ENCODE measurements around the gene WSCD1.

WSCD1 gene

DNA sequence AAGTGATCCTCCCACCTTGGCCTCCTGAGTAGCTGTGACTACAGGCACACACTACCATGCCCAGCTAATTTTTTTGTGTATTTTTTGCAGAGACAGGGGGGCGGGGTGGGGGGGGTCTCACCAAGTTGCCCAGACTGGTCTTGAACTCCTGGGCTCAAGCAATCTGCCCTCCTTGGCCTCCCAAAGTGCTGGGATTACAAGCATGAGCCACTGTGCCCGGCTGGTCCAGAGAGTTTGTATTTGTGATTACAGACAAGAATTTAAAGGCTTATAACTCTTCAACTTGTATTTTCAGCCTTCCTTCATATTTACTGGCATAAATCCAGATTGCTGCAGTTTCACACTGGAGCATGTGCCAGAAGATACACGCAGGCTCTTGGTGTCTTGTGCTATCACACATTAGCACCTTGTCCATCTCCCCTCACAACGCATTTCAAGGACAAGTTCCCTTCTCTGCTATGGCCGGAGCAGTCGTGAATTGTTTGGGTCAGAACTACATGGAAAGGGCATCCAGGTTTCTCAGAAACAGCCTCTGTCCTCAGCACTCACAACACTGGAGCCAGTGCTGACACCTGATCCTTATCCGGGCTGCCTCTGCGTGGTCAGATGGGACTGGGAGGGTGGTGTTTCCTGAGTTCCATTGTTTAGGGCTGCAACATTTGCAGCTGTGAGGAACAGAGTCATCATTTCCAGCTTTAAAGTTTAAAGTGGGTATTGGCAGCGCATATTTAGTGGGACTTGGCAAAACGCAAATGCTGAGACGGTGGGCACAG is 28.1 kb downstream of the WSCD1 start:
- no peak for ATAC-seq
- TF ChIP-seq ZFP3 (CRISPR knock-in tag; IDR thresholded peaks at IDR 0.05) (no peak), ZNF8 (CRISPR knock-in tag; IDR thresholded peaks at IDR 0.05) (no peak), ZNF70 (CRISPR knock-in tag; IDR thresholded peaks at IDR 0.05) (no peak), OSR1 (CRISPR knock-in tag; IDR thresholded peaks at IDR 0.05) (no peak), ISL1 (CRISPR knock-in tag; IDR thresholded peaks at IDR 0.05) (no peak), ZC3H10 (CRISPR knock-in tag; IDR thresholded peaks at IDR 0.05) (no peak), RARB (CRISPR knock-in tag; IDR thresholded peaks at IDR 0.05) (no peak), TOX (CRISPR knock-in tag; IDR thresholded peaks at IDR 0.05; ENCODE audit: borderline replicate concordance) (no peak)
- TF ChIP-seq, protein P1, sequence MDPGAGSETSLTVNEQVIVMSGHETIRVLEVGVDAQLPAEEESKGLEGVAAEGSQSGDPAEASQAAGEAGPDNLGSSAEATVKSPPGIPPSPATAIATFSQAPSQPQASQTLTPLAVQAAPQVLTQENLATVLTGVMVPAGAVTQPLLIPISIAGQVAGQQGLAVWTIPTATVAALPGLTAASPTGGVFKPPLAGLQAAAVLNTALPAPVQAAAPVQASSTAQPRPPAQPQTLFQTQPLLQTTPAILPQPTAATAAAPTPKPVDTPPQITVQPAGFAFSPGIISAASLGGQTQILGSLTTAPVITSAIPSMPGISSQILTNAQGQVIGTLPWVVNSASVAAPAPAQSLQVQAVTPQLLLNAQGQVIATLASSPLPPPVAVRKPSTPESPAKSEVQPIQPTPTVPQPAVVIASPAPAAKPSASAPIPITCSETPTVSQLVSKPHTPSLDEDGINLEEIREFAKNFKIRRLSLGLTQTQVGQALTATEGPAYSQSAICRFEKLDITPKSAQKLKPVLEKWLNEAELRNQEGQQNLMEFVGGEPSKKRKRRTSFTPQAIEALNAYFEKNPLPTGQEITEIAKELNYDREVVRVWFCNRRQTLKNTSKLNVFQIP (CRISPR knock-in tag; IDR thresholded peaks at IDR 0.05; ENCODE audit: borderline replicate concordance, low read depth) = no peak
- TF ChIP-seq, protein P2, sequence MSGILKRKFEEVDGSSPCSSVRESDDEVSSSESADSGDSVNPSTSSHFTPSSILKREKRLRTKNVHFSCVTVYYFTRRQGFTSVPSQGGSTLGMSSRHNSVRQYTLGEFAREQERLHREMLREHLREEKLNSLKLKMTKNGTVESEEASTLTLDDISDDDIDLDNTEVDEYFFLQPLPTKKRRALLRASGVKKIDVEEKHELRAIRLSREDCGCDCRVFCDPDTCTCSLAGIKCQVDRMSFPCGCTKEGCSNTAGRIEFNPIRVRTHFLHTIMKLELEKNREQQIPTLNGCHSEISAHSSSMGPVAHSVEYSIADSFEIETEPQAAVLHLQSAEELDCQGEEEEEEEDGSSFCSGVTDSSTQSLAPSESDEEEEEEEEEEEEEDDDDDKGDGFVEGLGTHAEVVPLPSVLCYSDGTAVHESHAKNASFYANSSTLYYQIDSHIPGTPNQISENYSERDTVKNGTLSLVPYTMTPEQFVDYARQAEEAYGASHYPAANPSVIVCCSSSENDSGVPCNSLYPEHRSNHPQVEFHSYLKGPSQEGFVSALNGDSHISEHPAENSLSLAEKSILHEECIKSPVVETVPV (CRISPR knock-in tag; IDR thresholded peaks at IDR 0.05) = no peak

DNA sequence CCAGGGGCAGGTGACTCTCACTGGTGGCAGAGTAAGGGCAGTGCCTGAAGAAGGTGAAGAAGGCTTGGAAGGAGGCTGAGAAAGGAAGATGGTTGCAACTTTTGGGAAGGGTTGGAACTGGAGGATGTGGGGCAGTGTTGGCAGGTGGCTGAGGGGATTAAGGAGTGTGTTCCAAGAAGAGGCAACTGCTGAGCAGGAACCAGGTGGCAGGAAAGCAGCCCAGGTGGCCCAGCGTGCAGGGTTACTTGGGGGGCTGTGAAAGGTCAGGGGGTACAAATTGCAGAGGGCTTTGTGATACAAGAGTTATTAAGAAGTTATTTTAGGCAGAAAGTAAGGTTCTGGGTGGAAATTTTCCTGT is 28.6 kb downstream of the WSCD1 start:
- TF ChIP-seq TOX (CRISPR knock-in tag; IDR thresholded peaks at IDR 0.05; ENCODE audit: borderline replicate concordance) (no peak), ISL1 (CRISPR knock-in tag; IDR thresholded peaks at IDR 0.05) (no peak), ZNF8 (CRISPR knock-in tag; IDR thresholded peaks at IDR 0.05) (no peak), RARB (CRISPR knock-in tag; IDR thresholded peaks at IDR 0.05) (no peak), PPARA (CRISPR knock-in tag; IDR thresholded peaks at IDR 0.05; ENCODE audit: borderline replicate concordance) (no peak)

DNA sequence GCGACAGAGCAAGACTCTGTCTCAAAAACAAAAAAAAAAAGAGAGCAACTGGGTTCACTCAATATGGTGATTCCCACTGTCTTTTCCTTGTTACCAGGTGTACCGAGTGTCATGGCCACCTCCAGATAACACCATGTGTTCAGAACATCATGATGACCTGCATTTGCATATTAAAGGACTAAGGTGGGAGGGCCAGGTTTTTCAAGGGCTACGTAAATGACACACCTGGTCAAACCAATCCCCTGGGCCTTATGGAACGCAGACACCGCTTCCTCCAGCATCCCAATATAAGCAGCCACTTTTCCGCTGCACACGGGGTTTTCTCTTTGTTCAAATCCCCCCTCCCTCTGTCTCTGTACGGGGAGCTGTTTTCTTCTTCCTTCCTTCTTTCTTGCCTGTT is 29.3 kb downstream of the WSCD1 start:
- no peak for ATAC-seq
- TF ChIP-seq ISL1 (CRISPR knock-in tag; IDR thresholded peaks at IDR 0.05) (no peak), TCF4 (CRISPR knock-in tag; IDR thresholded peaks at IDR 0.05; ENCODE audit: borderline replicate concordance) (no peak), ZFP30 (CRISPR knock-in tag; IDR thresholded peaks at IDR 0.05) (no peak), ESRRG (CRISPR knock-in tag; IDR thresholded peaks at IDR 0.05) (no peak), ARNTL (CRISPR knock-in tag; IDR thresholded peaks at IDR 0.05; ENCODE audit: borderline replicate concordance, low read depth) (no peak)

More for the DNA sequence above, 28.6 kb downstream of the WSCD1 start:
- ATAC-seq = no peak

DNA sequence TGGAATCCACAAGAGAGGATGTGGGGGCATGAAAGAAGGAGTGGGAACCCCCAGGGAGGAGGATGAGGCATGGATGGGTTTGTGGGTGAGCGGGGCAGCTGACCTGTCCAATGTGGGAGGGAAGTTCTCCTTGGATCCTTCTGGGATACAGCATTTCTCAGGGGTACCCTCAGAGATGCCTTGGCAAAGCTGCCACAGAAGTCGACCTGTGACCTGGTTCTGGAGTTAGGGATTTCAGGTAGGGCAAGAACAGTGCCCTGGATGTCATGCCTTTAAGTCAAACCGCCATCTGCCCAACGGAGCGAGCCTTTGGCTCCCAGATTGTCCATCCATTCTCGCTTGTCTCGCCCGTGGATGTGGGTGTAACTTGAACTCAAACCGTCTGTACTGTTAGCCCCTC is 30.0 kb downstream of the WSCD1 start:
- no peak for ATAC-seq
- TF ChIP-seq ESRRG (CRISPR knock-in tag; IDR thresholded peaks at IDR 0.05) (no peak), TCF4 (CRISPR knock-in tag; IDR thresholded peaks at IDR 0.05; ENCODE audit: borderline replicate concordance) (no peak), ZC3H10 (CRISPR knock-in tag; IDR thresholded peaks at IDR 0.05) (no peak), BACH2 (CRISPR knock-in tag; IDR thresholded peaks at IDR 0.05; ENCODE audit: borderline replicate concordance) (no peak), ZNF8 (CRISPR knock-in tag; IDR thresholded peaks at IDR 0.05) (no peak), ZNF565 (CRISPR knock-in tag; conservative IDR thresholded peaks at IDR 0.05; ENCODE audit: low read depth) (no peak), OSR1 (CRISPR knock-in tag; IDR thresholded peaks at IDR 0.05) (no peak), TOX (CRISPR knock-in tag; IDR thresholded peaks at IDR 0.05; ENCODE audit: borderline replicate concordance) (no peak), PPARA (CRISPR knock-in tag; IDR thresholded peaks at IDR 0.05; ENCODE audit: borderline replicate concordance) (no peak), RARB (CRISPR knock-in tag; IDR thresholded peaks at IDR 0.05) (no peak), SNAI2 (CRISPR knock-in tag; IDR thresholded peaks at IDR 0.05) (no peak)
- TF ChIP-seq, protein P2 (CRISPR knock-in tag; IDR thresholded peaks at IDR 0.05) = no peak
- TF ChIP-seq, protein P3, sequence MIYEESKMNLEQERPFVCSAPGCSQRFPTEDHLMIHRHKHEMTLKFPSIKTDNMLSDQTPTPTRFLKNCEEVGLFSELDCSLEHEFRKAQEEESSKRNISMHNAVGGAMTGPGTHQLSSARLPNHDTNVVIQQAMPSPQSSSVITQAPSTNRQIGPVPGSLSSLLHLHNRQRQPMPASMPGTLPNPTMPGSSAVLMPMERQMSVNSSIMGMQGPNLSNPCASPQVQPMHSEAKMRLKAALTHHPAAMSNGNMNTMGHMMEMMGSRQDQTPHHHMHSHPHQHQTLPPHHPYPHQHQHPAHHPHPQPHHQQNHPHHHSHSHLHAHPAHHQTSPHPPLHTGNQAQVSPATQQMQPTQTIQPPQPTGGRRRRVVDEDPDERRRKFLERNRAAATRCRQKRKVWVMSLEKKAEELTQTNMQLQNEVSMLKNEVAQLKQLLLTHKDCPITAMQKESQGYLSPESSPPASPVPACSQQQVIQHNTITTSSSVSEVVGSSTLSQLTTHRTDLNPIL (CRISPR knock-in tag; IDR thresholded peaks at IDR 0.05; ENCODE audit: low read depth) = no peak
- TF ChIP-seq, protein P4, sequence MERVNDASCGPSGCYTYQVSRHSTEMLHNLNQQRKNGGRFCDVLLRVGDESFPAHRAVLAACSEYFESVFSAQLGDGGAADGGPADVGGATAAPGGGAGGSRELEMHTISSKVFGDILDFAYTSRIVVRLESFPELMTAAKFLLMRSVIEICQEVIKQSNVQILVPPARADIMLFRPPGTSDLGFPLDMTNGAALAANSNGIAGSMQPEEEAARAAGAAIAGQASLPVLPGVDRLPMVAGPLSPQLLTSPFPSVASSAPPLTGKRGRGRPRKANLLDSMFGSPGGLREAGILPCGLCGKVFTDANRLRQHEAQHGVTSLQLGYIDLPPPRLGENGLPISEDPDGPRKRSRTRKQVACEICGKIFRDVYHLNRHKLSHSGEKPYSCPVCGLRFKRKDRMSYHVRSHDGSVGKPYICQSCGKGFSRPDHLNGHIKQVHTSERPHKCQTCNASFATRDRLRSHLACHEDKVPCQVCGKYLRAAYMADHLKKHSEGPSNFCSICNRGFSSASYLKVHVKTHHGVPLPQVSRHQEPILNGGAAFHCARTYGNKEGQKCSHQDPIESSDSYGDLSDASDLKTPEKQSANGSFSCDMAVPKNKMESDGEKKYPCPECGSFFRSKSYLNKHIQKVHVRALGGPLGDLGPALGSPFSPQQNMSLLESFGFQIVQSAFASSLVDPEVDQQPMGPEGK (CRISPR knock-in tag; IDR thresholded peaks at IDR 0.05; ENCODE audit: borderline replicate concordance) = no peak
- TF ChIP-seq, protein P5, sequence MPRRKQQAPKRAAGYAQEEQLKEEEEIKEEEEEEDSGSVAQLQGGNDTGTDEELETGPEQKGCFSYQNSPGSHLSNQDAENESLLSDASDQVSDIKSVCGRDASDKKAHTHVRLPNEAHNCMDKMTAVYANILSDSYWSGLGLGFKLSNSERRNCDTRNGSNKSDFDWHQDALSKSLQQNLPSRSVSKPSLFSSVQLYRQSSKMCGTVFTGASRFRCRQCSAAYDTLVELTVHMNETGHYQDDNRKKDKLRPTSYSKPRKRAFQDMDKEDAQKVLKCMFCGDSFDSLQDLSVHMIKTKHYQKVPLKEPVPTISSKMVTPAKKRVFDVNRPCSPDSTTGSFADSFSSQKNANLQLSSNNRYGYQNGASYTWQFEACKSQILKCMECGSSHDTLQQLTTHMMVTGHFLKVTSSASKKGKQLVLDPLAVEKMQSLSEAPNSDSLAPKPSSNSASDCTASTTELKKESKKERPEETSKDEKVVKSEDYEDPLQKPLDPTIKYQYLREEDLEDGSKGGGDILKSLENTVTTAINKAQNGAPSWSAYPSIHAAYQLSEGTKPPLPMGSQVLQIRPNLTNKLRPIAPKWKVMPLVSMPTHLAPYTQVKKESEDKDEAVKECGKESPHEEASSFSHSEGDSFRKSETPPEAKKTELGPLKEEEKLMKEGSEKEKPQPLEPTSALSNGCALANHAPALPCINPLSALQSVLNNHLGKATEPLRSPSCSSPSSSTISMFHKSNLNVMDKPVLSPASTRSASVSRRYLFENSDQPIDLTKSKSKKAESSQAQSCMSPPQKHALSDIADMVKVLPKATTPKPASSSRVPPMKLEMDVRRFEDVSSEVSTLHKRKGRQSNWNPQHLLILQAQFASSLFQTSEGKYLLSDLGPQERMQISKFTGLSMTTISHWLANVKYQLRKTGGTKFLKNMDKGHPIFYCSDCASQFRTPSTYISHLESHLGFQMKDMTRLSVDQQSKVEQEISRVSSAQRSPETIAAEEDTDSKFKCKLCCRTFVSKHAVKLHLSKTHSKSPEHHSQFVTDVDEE (CRISPR knock-in tag; IDR thresholded peaks at IDR 0.05) = no peak
